ENCODE results near the gene MVP. TPM values are rescaled to one million over a fixed set of nuclear protein-coding genes. Genes with fewer than 3 reads are reported as not detected.

The MVP gene
- total RNA-seq, 1 donor from 2014 or later, result 6.5 TPM

DNA sequence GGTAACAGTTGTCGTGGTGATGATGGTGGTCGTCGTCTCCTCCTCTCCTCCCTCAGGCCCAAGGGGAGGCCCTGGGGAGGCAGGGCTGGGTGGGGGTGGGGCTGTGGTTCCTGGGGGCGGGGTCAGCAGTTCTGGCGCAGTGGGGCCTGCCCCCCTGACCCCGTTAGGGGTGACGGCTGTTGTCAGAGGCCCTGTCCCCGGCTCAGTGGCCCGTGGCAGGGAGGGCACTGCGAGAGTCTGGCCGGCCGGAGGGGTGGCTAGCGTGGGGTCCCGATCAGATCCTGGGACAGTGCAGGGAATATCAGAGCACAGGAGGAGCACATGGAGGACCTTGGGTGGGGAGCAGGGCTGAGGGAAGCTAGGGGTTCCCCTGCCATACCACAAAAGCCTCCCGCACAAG is 76.6 kb downstream of the MVP start:
- Mint-ChIP-seq H3K4me3 (ENCODE audit: low read depth) (no peak overlapping the region), H3K27ac (no peak overlapping the region), H3K36me3 (ENCODE audit: insufficient read depth) (no peaks in the 10 kb centered on the region), H3K4me1 (ENCODE audit: low read depth) (peaks cover 15% of the 10 kb centered on the region), H3K9me3 (ENCODE audit: low read depth) (no peaks in the 10 kb centered on the region), H3K27me3 (peaks cover 27% of the 10 kb centered on the region)
- no peak for DNase-seq (ENCODE audit: low spot score, unreplicated experiment)
- no peak for TF ChIP-seq CTCF (IDR thresholded peaks at IDR 0.05; ENCODE audit: unreplicated experiment)

DNA sequence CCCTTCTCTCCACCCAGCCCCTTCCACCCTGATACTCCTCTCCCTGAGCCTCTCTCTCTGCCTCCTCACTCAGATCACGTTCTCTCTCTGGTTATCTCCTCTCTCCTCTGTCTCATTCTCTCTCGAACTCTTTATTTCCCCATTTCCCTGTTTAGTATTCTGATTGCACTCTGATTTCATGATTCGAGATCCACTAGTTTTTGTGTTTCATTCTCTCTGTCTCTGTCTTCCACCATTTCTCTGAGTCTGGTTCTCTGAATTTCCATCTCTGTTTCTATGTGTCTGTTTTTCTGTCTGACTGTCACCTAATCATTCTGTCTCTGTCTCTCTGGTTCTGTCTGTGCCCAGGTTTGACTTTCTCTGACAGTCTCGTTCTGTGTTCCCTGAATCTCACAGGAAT is 77.1 kb downstream of the MVP start:
- no peak overlapping the region for H3K27ac Mint-ChIP-seq
- no peak for TF ChIP-seq CTCF (IDR thresholded peaks at IDR 0.05; ENCODE audit: unreplicated experiment)

More for the DNA sequence above, 77.1 kb downstream of the MVP start:
- Mint-ChIP-seq H3K4me3 (ENCODE audit: low read depth) (no peak overlapping the region), H3K9me3 (ENCODE audit: low read depth) (no peaks in the 10 kb centered on the region), H3K36me3 (ENCODE audit: insufficient read depth) (no peaks in the 10 kb centered on the region), H3K4me1 (ENCODE audit: low read depth) (peaks cover 13% of the 10 kb centered on the region), H3K27me3 (peaks cover 30% of the 10 kb centered on the region)
- no peak for DNase-seq (ENCODE audit: low spot score, unreplicated experiment)

Other genes starting within 250 kb of the MVP start
- gene SPN, start 157.2 kb upstream of the MVP start, total RNA-seq, result 0.19 and 0.20 TPM in 2 replicates
- gene QPRT, start 141.3 kb upstream of the MVP start, total RNA-seq, result 106 and 115 TPM in 2 replicates
- 0.17 and 0.38 TPM in 2 replicates for gene C16orf54, start 74.5 kb upstream of the MVP start, total RNA-seq
- gene ZG16, start 42.2 kb upstream of the MVP start, total RNA-seq, result not detected in 2 replicates
- gene KIF22, start 29.7 kb upstream of the MVP start, total RNA-seq, result 78.4 and 79.8 TPM in 2 replicates
- gene MAZ, start 13.9 kb upstream of the MVP start, total RNA-seq, result 345 and 347 TPM in 2 replicates
- gene PRRT2, start 8.3 kb upstream of the MVP start, total RNA-seq, result 1.4 and 2.4 TPM in 2 replicates
- 26.4 and 29.9 TPM in 2 replicates for gene PAGR1, start 4.3 kb upstream of the MVP start, total RNA-seq
- gene CDIPT, start 42.8 kb downstream of the MVP start, total RNA-seq, result 46.3 and 51.2 TPM in 2 replicates
- gene SEZ6L2, start 79.1 kb downstream of the MVP start, total RNA-seq, result 13.2 and 16.2 TPM in 2 replicates
- 3.1 and 3.8 TPM in 2 replicates for gene ASPHD1, start 80.0 kb downstream of the MVP start, total RNA-seq
- 31.4 and 34.7 TPM in 2 replicates for gene KCTD13, start 105.8 kb downstream of the MVP start, total RNA-seq
- 89.4 and 91.9 TPM in 2 replicates for gene TMEM219, start 141.6 kb downstream of the MVP start, total RNA-seq
- gene TAOK2, start 153.4 kb downstream of the MVP start, total RNA-seq, result 51.1 and 54.0 TPM in 2 replicates
- 11.4 and 12.0 TPM in 2 replicates for gene HIRIP3, start 175.2 kb downstream of the MVP start, total RNA-seq
- gene INO80E, start 175.8 kb downstream of the MVP start, total RNA-seq, result 72.7 and 74.2 TPM in 2 replicates
- 4.4 and 5.0 TPM in 2 replicates for gene DOC2A, start 190.6 kb downstream of the MVP start, total RNA-seq
- gene C16orf92, start 202.7 kb downstream of the MVP start, total RNA-seq, result not detected in 2 replicates
- 1.5 and 1.7 TPM in 2 replicates for gene TLCD3B, start 210.8 kb downstream of the MVP start, total RNA-seq
- 273 and 283 TPM in 2 replicates for gene ALDOA, start 245.3 kb downstream of the MVP start, total RNA-seq